WTC11 (cell line): Measurements from ENCODE around the gene TNS3. TPM values are rescaled to one million over a fixed set of nuclear protein-coding genes. Genes with fewer than 3 reads are reported as not detected.

ENCODE experiments used
- ATAC-seq: fragments of 200-7000 bp; cut with Tn5 transposase; 2 replicates; pipeline ENCODE4 v1.10.0; 2021; ENCODE audit warnings: mild to moderate bottlenecking, moderate library complexity
- CTCF ChIA-PET: fragments of 300-600 bp; sonication (Branson Sonifier 250); formaldehyde crosslinking; loops from one replicate; lab custom pipeline; 2021; ENCODE audit warnings: antibody characterized with exemption; lab: Charles Lee
- POLR2A ChIA-PET: fragments of 350-600 bp; sonication (Branson Sonifier 250); formaldehyde crosslinking; loops from one replicate; lab custom pipeline; 2021; ENCODE audit warnings: antibody characterized with exemption; lab: Charles Lee
- DNase-seq: peaks from one replicate; pipeline ENCODE4 v3.0.0; 2021; ENCODE audit warnings: low spot score
- H3K27ac Mint-ChIP-seq: 2 replicates; pipeline ENCODE4 v1.8.0; 2021; ENCODE audit warnings: mixed read lengths
- H3K27me3 Mint-ChIP-seq: 2 replicates; pipeline ENCODE4 v1.8.0; 2021; ENCODE audit warnings: low read depth, mild to moderate bottlenecking, moderate library complexity, mixed read lengths
- H3K36me3 Mint-ChIP-seq: 2 replicates; pipeline ENCODE4 v1.8.0; 2021; ENCODE audit warnings: mixed read lengths
- H3K4me1 Mint-ChIP-seq: 2 replicates; pipeline ENCODE4 v1.8.0; 2022; ENCODE audit warnings: mixed read lengths
- H3K4me3 Mint-ChIP-seq: 2 replicates; pipeline ENCODE4 v1.8.0; 2021; ENCODE audit warnings: mild to moderate bottlenecking, moderate library complexity, mixed read lengths
- H3K9me3 Mint-ChIP-seq: 2 replicates; pipeline ENCODE4 v1.8.0; 2021; ENCODE audit warnings: mixed read lengths
- ATF3 ChIP-seq: sonication (generic); formaldehyde crosslinking; conservative IDR thresholded peaks from 2 replicates; pipeline ENCODE4 v1.8.1; 2022; ENCODE audit warnings: mild to moderate bottlenecking, missing genetic modification reagents
- CREB1 ChIP-seq: sonication (generic); formaldehyde crosslinking; IDR thresholded peaks from 2 replicates; pipeline ENCODE4 v1.8.0; 2023; ENCODE audit warnings: mild to moderate bottlenecking, missing genetic modification reagents
- CREM ChIP-seq: sonication (generic); formaldehyde crosslinking; IDR thresholded peaks from 2 replicates; pipeline ENCODE4 v1.8.1; 2022; ENCODE audit warnings: mild to moderate bottlenecking, missing genetic modification reagents, moderate library complexity
- CTCF ChIP-seq: fragments of 200-600 bp; IDR thresholded peaks from 2 replicates; pipeline ENCODE4 v1.8.0; 2022; ENCODE audit warnings: antibody characterized with exemption
- GABPB1 ChIP-seq: sonication (generic); formaldehyde crosslinking; IDR thresholded peaks from 2 replicates; pipeline ENCODE4 v1.8.1; 2023; ENCODE audit warnings: mild to moderate bottlenecking, missing genetic modification reagents
- IRF2 ChIP-seq: sonication (generic); formaldehyde crosslinking; IDR thresholded peaks from 2 replicates; pipeline ENCODE4 v1.8.0; 2022; ENCODE audit warnings: low read depth, missing genetic modification reagents, borderline replicate concordance
- MYBL2 ChIP-seq: sonication (generic); formaldehyde crosslinking; IDR thresholded peaks from 2 replicates; pipeline ENCODE4 v1.8.1; 2023; ENCODE audit warnings: mild to moderate bottlenecking, moderate library complexity, missing genetic modification reagents
- RORB ChIP-seq: fragments of 250-450 bp; sonication (Bioruptor Pico); IDR thresholded peaks from 2 replicates; pipeline ENCODE4 v1.9.0; 2021; ENCODE audit warnings: mild to moderate bottlenecking
- SMAD3 ChIP-seq: sonication (generic); formaldehyde crosslinking; IDR thresholded peaks from 2 replicates; pipeline ENCODE4 v1.8.0; 2022; ENCODE audit warnings: missing genetic modification reagents, mild to moderate bottlenecking, borderline replicate concordance
- USF2 ChIP-seq: sonication (generic); formaldehyde crosslinking; IDR thresholded peaks from 2 replicates; pipeline ENCODE4 v1.8.1; 2023; ENCODE audit warnings: mild to moderate bottlenecking, missing genetic modification reagents, moderate library complexity
- ZNF263 ChIP-seq: sonication (generic); formaldehyde crosslinking; IDR thresholded peaks from 2 replicates; pipeline ENCODE4 v1.8.1; 2022; ENCODE audit warnings: low read depth, mild to moderate bottlenecking, moderate library complexity, missing genetic modification reagents
- ZNF396 ChIP-seq: fragments of 250-450 bp; sonication (Bioruptor Pico); IDR thresholded peaks from 2 replicates; pipeline ENCODE4 v1.8.0; 2021; ENCODE audit warnings: mild to moderate bottlenecking, moderate library complexity, borderline replicate concordance
- ZSCAN18 ChIP-seq: fragments of 250-450 bp; sonication (Bioruptor Pico); IDR thresholded peaks from 2 replicates; pipeline ENCODE4 v2.1.2; 2022; ENCODE audit warnings: mild to moderate bottlenecking, moderate library complexity
- total RNA-seq: library from RNA; stranded (reverse); gene quantifications from 3 replicates; pipeline ENCODE4 v1.2.3, GENCODE V29; 2021
- TF ChIP-seq, protein P1 (sequence below): sonication (generic); formaldehyde crosslinking; IDR thresholded peaks from 2 replicates; pipeline ENCODE4 v1.8.1; 2023; ENCODE audit warnings: mild to moderate bottlenecking, missing genetic modification reagents
- TF ChIP-seq, protein P2 (sequence below): sonication (generic); formaldehyde crosslinking; IDR thresholded peaks from 2 replicates; pipeline ENCODE4 v1.8.1; 2022; ENCODE audit warnings: mild to moderate bottlenecking, moderate library complexity, missing genetic modification reagents
- TF ChIP-seq, protein P3 (sequence below): sonication (generic); formaldehyde crosslinking; conservative IDR thresholded peaks from 2 replicates; pipeline ENCODE4 v1.8.1; 2023; ENCODE audit warnings: mild to moderate bottlenecking, low read depth, missing genetic modification reagents, moderate library complexity
- TF ChIP-seq, protein P4 (sequence below): fragments of 250-450 bp; sonication (Bioruptor Pico); IDR thresholded peaks from 2 replicates; pipeline ENCODE4 v1.9.0; 2021; ENCODE audit warnings: mild to moderate bottlenecking

Gene TNS3
- total RNA-seq, 1 experiment from 2014 or later = 37.7 TPM

DNA sequence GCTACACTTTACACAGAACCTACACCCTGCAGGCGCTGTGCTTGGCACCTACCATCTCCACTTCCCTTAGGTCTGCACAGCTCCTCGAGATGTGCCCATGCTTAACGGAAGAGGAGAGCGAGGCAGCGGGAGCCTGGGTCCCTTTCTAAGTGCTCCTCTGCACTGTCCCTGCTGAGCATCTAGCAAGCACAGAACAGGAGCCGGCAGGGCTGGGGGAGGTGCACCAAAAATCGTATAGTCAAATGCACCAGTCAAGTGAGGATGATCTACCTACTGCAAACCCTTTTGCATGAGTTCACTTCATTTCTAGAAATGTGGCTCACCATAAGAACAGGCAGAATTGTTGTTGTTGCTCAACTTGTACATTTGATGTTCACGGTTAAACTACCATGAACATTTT is 267.7 kb downstream of the TNS3 start (continued):
- TF ChIP-seq CTCF = no peak
- TF ChIP-seq ZSCAN18 (CRISPR knock-in tag) = no peak
- TF ChIP-seq GABPB1 (CRISPR knock-in tag) = no peak

- Mint-ChIP-seq H3K4me1 (peaks cover 36% of the 10 kb centered on the region), H3K36me3 (peaks cover 18% of the 10 kb centered on the region), H3K9me3 (peaks cover 10% of the 10 kb centered on the region), H3K4me3 (no peak overlapping the region), H3K27ac (no peak overlapping the region), H3K27me3 (no peaks in the 10 kb centered on the region)
- ATAC-seq = no peak
- ChIA-PET POLR2A (no interaction called here), CTCF (interaction anchor here (1.0 to 2.0 kb wide), 2 partner anchors 47 kb away, joined by 3 to 5 read pairs; no protein-coding TSS in a partner anchor)
- TF ChIP-seq, protein P1, sequence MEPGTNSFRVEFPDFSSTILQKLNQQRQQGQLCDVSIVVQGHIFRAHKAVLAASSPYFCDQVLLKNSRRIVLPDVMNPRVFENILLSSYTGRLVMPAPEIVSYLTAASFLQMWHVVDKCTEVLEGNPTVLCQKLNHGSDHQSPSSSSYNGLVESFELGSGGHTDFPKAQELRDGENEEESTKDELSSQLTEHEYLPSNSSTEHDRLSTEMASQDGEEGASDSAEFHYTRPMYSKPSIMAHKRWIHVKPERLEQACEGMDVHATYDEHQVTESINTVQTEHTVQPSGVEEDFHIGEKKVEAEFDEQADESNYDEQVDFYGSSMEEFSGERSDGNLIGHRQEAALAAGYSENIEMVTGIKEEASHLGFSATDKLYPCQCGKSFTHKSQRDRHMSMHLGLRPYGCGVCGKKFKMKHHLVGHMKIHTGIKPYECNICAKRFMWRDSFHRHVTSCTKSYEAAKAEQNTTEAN (CRISPR knock-in tag) = no peak
- TF ChIP-seq ZNF263 (CRISPR knock-in tag) = no peak
- DNase-seq = no peak
Measured at GRCh38 chr7:47313564-47313963, 268.3 kb downstream of the TNS3 start.

- CTCF ChIA-PET = no interaction called here
- POLR2A ChIA-PET = no interaction called here
- DNase-seq (no peak), ATAC-seq (no peak)
- H3K36me3 Mint-ChIP-seq = peaks cover 8% of the 10 kb centered on the region
- H3K4me3 Mint-ChIP-seq = no peak overlapping the region
- H3K9me3 Mint-ChIP-seq = peaks cover 7% of the 10 kb centered on the region; the same call in 1 of the 2 replicates
- TF ChIP-seq ZNF396 (CRISPR knock-in tag) = no peak
- TF ChIP-seq, protein P2, sequence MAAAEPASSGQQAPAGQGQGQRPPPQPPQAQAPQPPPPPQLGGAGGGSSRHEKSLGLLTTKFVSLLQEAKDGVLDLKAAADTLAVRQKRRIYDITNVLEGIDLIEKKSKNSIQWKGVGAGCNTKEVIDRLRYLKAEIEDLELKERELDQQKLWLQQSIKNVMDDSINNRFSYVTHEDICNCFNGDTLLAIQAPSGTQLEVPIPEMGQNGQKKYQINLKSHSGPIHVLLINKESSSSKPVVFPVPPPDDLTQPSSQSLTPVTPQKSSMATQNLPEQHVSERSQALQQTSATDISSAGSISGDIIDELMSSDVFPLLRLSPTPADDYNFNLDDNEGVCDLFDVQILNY (CRISPR knock-in tag) = no peak
- TF ChIP-seq RORB = no peak
- no peak for TF ChIP-seq ZNF263 (CRISPR knock-in tag)
- TF ChIP-seq MYBL2 (CRISPR knock-in tag) = no peak
- TF ChIP-seq, protein P3, sequence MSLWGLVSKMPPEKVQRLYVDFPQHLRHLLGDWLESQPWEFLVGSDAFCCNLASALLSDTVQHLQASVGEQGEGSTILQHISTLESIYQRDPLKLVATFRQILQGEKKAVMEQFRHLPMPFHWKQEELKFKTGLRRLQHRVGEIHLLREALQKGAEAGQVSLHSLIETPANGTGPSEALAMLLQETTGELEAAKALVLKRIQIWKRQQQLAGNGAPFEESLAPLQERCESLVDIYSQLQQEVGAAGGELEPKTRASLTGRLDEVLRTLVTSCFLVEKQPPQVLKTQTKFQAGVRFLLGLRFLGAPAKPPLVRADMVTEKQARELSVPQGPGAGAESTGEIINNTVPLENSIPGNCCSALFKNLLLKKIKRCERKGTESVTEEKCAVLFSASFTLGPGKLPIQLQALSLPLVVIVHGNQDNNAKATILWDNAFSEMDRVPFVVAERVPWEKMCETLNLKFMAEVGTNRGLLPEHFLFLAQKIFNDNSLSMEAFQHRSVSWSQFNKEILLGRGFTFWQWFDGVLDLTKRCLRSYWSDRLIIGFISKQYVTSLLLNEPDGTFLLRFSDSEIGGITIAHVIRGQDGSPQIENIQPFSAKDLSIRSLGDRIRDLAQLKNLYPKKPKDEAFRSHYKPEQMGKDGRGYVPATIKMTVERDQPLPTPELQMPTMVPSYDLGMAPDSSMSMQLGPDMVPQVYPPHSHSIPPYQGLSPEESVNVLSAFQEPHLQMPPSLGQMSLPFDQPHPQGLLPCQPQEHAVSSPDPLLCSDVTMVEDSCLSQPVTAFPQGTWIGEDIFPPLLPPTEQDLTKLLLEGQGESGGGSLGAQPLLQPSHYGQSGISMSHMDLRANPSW (CRISPR knock-in tag) = no peak
- no peak for TF ChIP-seq SMAD3 (CRISPR knock-in tag)
- TF ChIP-seq, protein P4, sequence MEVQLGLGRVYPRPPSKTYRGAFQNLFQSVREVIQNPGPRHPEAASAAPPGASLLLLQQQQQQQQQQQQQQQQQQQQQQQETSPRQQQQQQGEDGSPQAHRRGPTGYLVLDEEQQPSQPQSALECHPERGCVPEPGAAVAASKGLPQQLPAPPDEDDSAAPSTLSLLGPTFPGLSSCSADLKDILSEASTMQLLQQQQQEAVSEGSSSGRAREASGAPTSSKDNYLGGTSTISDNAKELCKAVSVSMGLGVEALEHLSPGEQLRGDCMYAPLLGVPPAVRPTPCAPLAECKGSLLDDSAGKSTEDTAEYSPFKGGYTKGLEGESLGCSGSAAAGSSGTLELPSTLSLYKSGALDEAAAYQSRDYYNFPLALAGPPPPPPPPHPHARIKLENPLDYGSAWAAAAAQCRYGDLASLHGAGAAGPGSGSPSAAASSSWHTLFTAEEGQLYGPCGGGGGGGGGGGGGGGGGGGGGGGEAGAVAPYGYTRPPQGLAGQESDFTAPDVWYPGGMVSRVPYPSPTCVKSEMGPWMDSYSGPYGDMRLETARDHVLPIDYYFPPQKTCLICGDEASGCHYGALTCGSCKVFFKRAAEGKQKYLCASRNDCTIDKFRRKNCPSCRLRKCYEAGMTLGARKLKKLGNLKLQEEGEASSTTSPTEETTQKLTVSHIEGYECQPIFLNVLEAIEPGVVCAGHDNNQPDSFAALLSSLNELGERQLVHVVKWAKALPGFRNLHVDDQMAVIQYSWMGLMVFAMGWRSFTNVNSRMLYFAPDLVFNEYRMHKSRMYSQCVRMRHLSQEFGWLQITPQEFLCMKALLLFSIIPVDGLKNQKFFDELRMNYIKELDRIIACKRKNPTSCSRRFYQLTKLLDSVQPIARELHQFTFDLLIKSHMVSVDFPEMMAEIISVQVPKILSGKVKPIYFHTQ (CRISPR knock-in tag) = no peak
- TF ChIP-seq USF2 (CRISPR knock-in tag) = no peak
- TF ChIP-seq CREM (CRISPR knock-in tag) = no peak
- no peak for TF ChIP-seq CREB1 (CRISPR knock-in tag)
- TF ChIP-seq ATF3 (CRISPR knock-in tag) = no peak
- TF ChIP-seq IRF2 (CRISPR knock-in tag) = no peak
- H3K27me3 Mint-ChIP-seq = no peaks in the 10 kb centered on the region
- no peak overlapping the region for H3K27ac Mint-ChIP-seq
- H3K4me1 Mint-ChIP-seq = peaks cover 30% of the 10 kb centered on the region
Measured at GRCh38 chr7:47311891-47312290, 270.0 kb downstream of the TNS3 start.
